SH-SY5Y (cell line): ENCODE measurements around the gene BABAM1.

Experiments
- GATA2 ChIP-seq: IDR thresholded peaks from 2 replicates; pipeline ENCODE4 v1.6.1; 2011; ENCODE audit warnings: mild to moderate bottlenecking, low read depth, low read length
- GATA3 ChIP-seq: IDR thresholded peaks from 2 replicates; pipeline ENCODE4 v1.6.1; 2011; ENCODE audit warnings: low read depth, mild to moderate bottlenecking, low read length, moderate library complexity

BABAM1 gene

GRCh38 chr19:17249887-17250548, 17.2 kb upstream of the BABAM1 start:
- TF ChIP-seq GATA2 = no peak
- no peak for TF ChIP-seq GATA3

GRCh38 chr19:17254636-17255035, 12.6 kb upstream of the BABAM1 start:
- TF ChIP-seq GATA2 (no peak), GATA3 (no peak)

- TF ChIP-seq GATA2 (no peak), GATA3 (no peak)
These were observed 12.1 kb upstream of the BABAM1 start for GRCh38 chr19:17255150-17255621.

- TF ChIP-seq GATA3 = no peak
- TF ChIP-seq GATA2 = no peak
These were observed 11.1 kb upstream of the BABAM1 start for GRCh38 chr19:17256130-17256529.

GRCh38 chr19:17259118-17259780, 8.0 kb upstream of the BABAM1 start:
- TF ChIP-seq GATA2 (no peak), GATA3 (no peak)

- TF ChIP-seq GATA3 = no peak
- TF ChIP-seq GATA2 = no peak
These were observed 7.3 kb upstream of the BABAM1 start for GRCh38 chr19:17259934-17260333.

GRCh38 chr19:17260842-17261325, 6.4 kb upstream of the BABAM1 start:
- TF ChIP-seq GATA3 (no peak), GATA2 (no peak)

- no peak for TF ChIP-seq GATA2
- no peak for TF ChIP-seq GATA3
These were observed 4.7 kb upstream of the BABAM1 start for GRCh38 chr19:17262557-17262956.

GRCh38 chr19:17263712-17264640, 3.3 kb upstream of the BABAM1 start:
- TF ChIP-seq GATA3 (no peak), GATA2 (no peak)

- no peak for TF ChIP-seq GATA3
- no peak for TF ChIP-seq GATA2
These were observed 2.6 kb upstream of the BABAM1 start, which contains the start of gene USHBP1 for GRCh38 chr19:17264641-17264979. TSS of gene USHBP1 (minus strand) at chr19:17264745. CDS start at chr19:17264299, 446 bp downstream.

- no peak for TF ChIP-seq GATA3
- TF ChIP-seq GATA2 = no peak
These were observed 1.2 kb upstream of the BABAM1 start for GRCh38 chr19:17266026-17266425.

- no peak for TF ChIP-seq GATA3
- no peak for TF ChIP-seq GATA2
These were observed 661 bp upstream of the BABAM1 start for GRCh38 chr19:17266589-17266974.

- TF ChIP-seq GATA3 (no peak), GATA2 (no peak)
These were observed 1.5 kb downstream of the BABAM1 start for GRCh38 chr19:17268754-17269153.

GRCh38 chr19:17275441-17276175, 8.4 kb downstream of the BABAM1 start:
- TF ChIP-seq GATA2 = no peak
- no peak for TF ChIP-seq GATA3
